ENCODE results near the gene LZTS2. TPM values are rescaled to one million over a fixed set of nuclear protein-coding genes. Genes with fewer than 3 reads are reported as not detected.

The LZTS2 gene
- total and polyA plus RNA-seq, 5 donors, result 42.5 to 66.4 (median 47.6) TPM

- H3K27me3 ChIP-seq (ENCODE audit: control insufficient read depth, insufficient read depth), result no peaks in the 10 kb centered on the region
- intact Hi-C loops (cut with DNase I), result no loop called here
- under 1% methylated on average over 83 of the region's 83 CpGs for WGBS
- H3K4me1 ChIP-seq (ENCODE audit: control insufficient read depth, insufficient read depth, low read length), result peaks cover 13% of the 10 kb centered on the region
- H3K9me3 ChIP-seq (ENCODE audit: control insufficient read depth, low read length), result no peaks in the 10 kb centered on the region
- H3K27ac ChIP-seq (ENCODE audit: low read length), result peak overlapping the region; percentile 97
- ATAC-seq (peak; percentile 78 to 80), DNase-seq (peak; percentile 88 to 95 (median 94))
- H3K4me3 ChIP-seq (ENCODE audit: low read length), result peak overlapping the region; percentile 89
Measured at GRCh38 chr10:100998991-100999741, 442 bp upstream of the LZTS2 start.

- DNase-seq, result peak in 2 of 3 donors; percentile 79 to 82
- no peaks in the 10 kb centered on the region for H3K9me3 ChIP-seq (ENCODE audit: control insufficient read depth, low read length)
- peak overlapping the region; percentile 97 for H3K27ac ChIP-seq (ENCODE audit: low read length)
- no peak for ATAC-seq
- peak overlapping the region; percentile 89 for H3K4me3 ChIP-seq (ENCODE audit: low read length)
- WGBS, result 3% methylated on average over 19 of the region's 19 CpGs
- H3K4me1 ChIP-seq (ENCODE audit: control insufficient read depth, insufficient read depth, low read length), result peaks cover 13% of the 10 kb centered on the region
- H3K27me3 ChIP-seq (ENCODE audit: control insufficient read depth, insufficient read depth), result no peaks in the 10 kb centered on the region
- intact Hi-C loops (cut with DNase I), result no loop called here
Measured at GRCh38 chr10:101000127-101000914, 713 bp downstream of the LZTS2 start.

- intact Hi-C loops (cut with DNase I), result no loop called here
- peak; percentile 93 to 96 (median 94) for DNase-seq
- no peaks in the 10 kb centered on the region for H3K9me3 ChIP-seq (ENCODE audit: control insufficient read depth, low read length)
- H3K4me1 ChIP-seq (ENCODE audit: control insufficient read depth, insufficient read depth, low read length), result peaks cover 13% of the 10 kb centered on the region
- H3K27me3 ChIP-seq (ENCODE audit: control insufficient read depth, insufficient read depth), result no peaks in the 10 kb centered on the region
- WGBS, result 10% methylated on average over 12 of the region's 12 CpGs
- peak overlapping the region; percentile 89 for H3K4me3 ChIP-seq (ENCODE audit: low read length)
- peak; percentile 55 to 60 for ATAC-seq
- peak overlapping the region; percentile 97 for H3K27ac ChIP-seq (ENCODE audit: low read length)
Measured at GRCh38 chr10:101000915-101001658, 1.5 kb downstream of the LZTS2 start.

GRCh38 chr10:101001659-101002035 lies 2.0 kb downstream of the LZTS2 start:
- Histone ChIP-seq H3K27ac (ENCODE audit: low read length) (peak overlapping the region; percentile 68), H3K4me1 (ENCODE audit: control insufficient read depth, insufficient read depth, low read length) (peaks cover 13% of the 10 kb centered on the region), H3K9me3 (ENCODE audit: control insufficient read depth, low read length) (no peaks in the 10 kb centered on the region), H3K4me3 (ENCODE audit: low read length) (no peak overlapping the region), H3K27me3 (ENCODE audit: control insufficient read depth, insufficient read depth) (no peaks in the 10 kb centered on the region)
- intact Hi-C loops (cut with DNase I), result no loop called here
- ATAC-seq (no peak), DNase-seq (no peak)
- 55% methylated on average over 5 of the region's 5 CpGs for WGBS

- no peak overlapping the region for H3K27ac ChIP-seq (ENCODE audit: low read length)
- 62% methylated on average over 11 of the region's 11 CpGs for WGBS
- intact Hi-C loops (cut with DNase I), result no loop called here
- H3K4me1 ChIP-seq (ENCODE audit: control insufficient read depth, insufficient read depth, low read length), result peaks cover 13% of the 10 kb centered on the region
- H3K9me3 ChIP-seq (ENCODE audit: control insufficient read depth, low read length), result no peaks in the 10 kb centered on the region
- H3K27me3 ChIP-seq (ENCODE audit: control insufficient read depth, insufficient read depth), result no peaks in the 10 kb centered on the region
- DNase-seq, result no peak
- H3K4me3 ChIP-seq (ENCODE audit: low read length), result no peak overlapping the region
- no peak for ATAC-seq
Measured at GRCh38 chr10:101002456-101002855, 2.8 kb downstream of the LZTS2 start.

- Histone ChIP-seq H3K27ac (ENCODE audit: low read length) (no peak overlapping the region), H3K9me3 (ENCODE audit: control insufficient read depth, low read length) (no peaks in the 10 kb centered on the region), H3K4me1 (ENCODE audit: control insufficient read depth, insufficient read depth, low read length) (peaks cover 9% of the 10 kb centered on the region), H3K27me3 (ENCODE audit: control insufficient read depth, insufficient read depth) (no peaks in the 10 kb centered on the region), H3K4me3 (ENCODE audit: low read length) (no peak overlapping the region)
- ATAC-seq (no peak), DNase-seq (no peak)
- intact Hi-C loops (cut with DNase I), result no loop called here
- 88% methylated on average over 18 of the region's 18 CpGs for WGBS
Measured at GRCh38 chr10:101003639-101004206, 4.1 kb downstream of the LZTS2 start.

GRCh38 chr10:101005361-101005760 lies 5.8 kb downstream of the LZTS2 start:
- Histone ChIP-seq H3K4me3 (ENCODE audit: low read length) (no peak overlapping the region), H3K27me3 (ENCODE audit: control insufficient read depth, insufficient read depth) (no peaks in the 10 kb centered on the region), H3K9me3 (ENCODE audit: control insufficient read depth, low read length) (no peaks in the 10 kb centered on the region), H3K4me1 (ENCODE audit: control insufficient read depth, insufficient read depth, low read length) (peaks cover 7% of the 10 kb centered on the region), H3K27ac (ENCODE audit: low read length) (no peak overlapping the region)
- 81% methylated on average over 23 of the region's 23 CpGs for WGBS
- DNase-seq (no peak), ATAC-seq (no peak)
- intact Hi-C loops (cut with DNase I), result no loop called here

GRCh38 chr10:101005869-101006567 lies 6.4 kb downstream of the LZTS2 start:
- no peak for DNase-seq
- no peak overlapping the region for H3K4me3 ChIP-seq (ENCODE audit: low read length)
- H3K9me3 ChIP-seq (ENCODE audit: control insufficient read depth, low read length), result no peaks in the 10 kb centered on the region
- intact Hi-C loops (cut with DNase I), result no loop called here
- peaks cover 7% of the 10 kb centered on the region for H3K4me1 ChIP-seq (ENCODE audit: control insufficient read depth, insufficient read depth, low read length)
- 90% methylated on average over 4 of the region's 4 CpGs for WGBS
- no peaks in the 10 kb centered on the region for H3K27me3 ChIP-seq (ENCODE audit: control insufficient read depth, insufficient read depth)
- H3K27ac ChIP-seq (ENCODE audit: low read length), result no peak overlapping the region
- ATAC-seq, result no peak

GRCh38 chr10:101006593-101007098 lies 7.0 kb downstream of the LZTS2 start:
- peak in 1 of 3 donors; percentile 66 for DNase-seq
- no peaks in the 10 kb centered on the region for H3K9me3 ChIP-seq (ENCODE audit: control insufficient read depth, low read length)
- H3K4me1 ChIP-seq (ENCODE audit: control insufficient read depth, insufficient read depth, low read length), result peaks cover 7% of the 10 kb centered on the region
- no peak overlapping the region for H3K4me3 ChIP-seq (ENCODE audit: low read length)
- no peaks in the 10 kb centered on the region for H3K27me3 ChIP-seq (ENCODE audit: control insufficient read depth, insufficient read depth)
- H3K27ac ChIP-seq (ENCODE audit: low read length), result no peak overlapping the region
- ATAC-seq, result no peak
- WGBS, result 79% methylated on average over 33 of the region's 33 CpGs
- intact Hi-C loops (cut with DNase I), result no loop called here

GRCh38 chr10:101007099-101007711 lies 7.6 kb downstream of the LZTS2 start:
- DNase-seq (peak in 1 of 3 donors; percentile 79), ATAC-seq (peak in 1 of 2 donors; percentile 7)
- 49% methylated on average over 11 of the region's 11 CpGs for WGBS
- Histone ChIP-seq H3K4me1 (ENCODE audit: control insufficient read depth, insufficient read depth, low read length) (peaks cover 3% of the 10 kb centered on the region), H3K27ac (ENCODE audit: low read length) (peak overlapping the region; percentile 5), H3K27me3 (ENCODE audit: control insufficient read depth, insufficient read depth) (no peaks in the 10 kb centered on the region), H3K9me3 (ENCODE audit: control insufficient read depth, low read length) (no peaks in the 10 kb centered on the region), H3K4me3 (ENCODE audit: low read length) (no peak overlapping the region)
- intact Hi-C loops (cut with DNase I), result no loop called here

All from right cardiac atrium (tissue), 5 donors.